H9 (cell line): ENCODE measurements around the gene DISC1. TPM values are rescaled to one million over a fixed set of nuclear protein-coding genes. Genes with fewer than 3 reads are reported as not detected.

Source experiments
- DNase-seq: peaks from one replicate; pipeline ENCODE4 v3.0.0-alpha.2; 2017
- H2AFZ ChIP-seq: one replicate; pipeline ENCODE4 v1.6.1; 2013; ENCODE audit warnings: mild to moderate bottlenecking, low read length, control low read depth, moderate library complexity
- H2AK5ac ChIP-seq: 2 replicates; pipeline ENCODE4 v1.6.1; 2013; ENCODE audit warnings: low read length, control low read depth, mixed read lengths; ENCODE audit not compliant: insufficient read length
- H2BK120ac ChIP-seq: one replicate; pipeline ENCODE4 v1.6.1; 2013; ENCODE audit warnings: low read depth, mild to moderate bottlenecking, low read length, control low read depth, inconsistent platforms; ENCODE audit not compliant: poor library complexity, severe bottlenecking
- H2BK12ac ChIP-seq: 2 replicates; pipeline ENCODE4 v1.6.1; 2013; ENCODE audit warnings: low read length, control low read depth, mixed read lengths, low read depth; ENCODE audit not compliant: insufficient read length
- H2BK15ac ChIP-seq: 2 replicates; pipeline ENCODE4 v1.6.1; 2013; ENCODE audit warnings: low read depth, low read length, control low read depth
- H2BK20ac ChIP-seq: one replicate; pipeline ENCODE4 v1.6.1; 2013; ENCODE audit warnings: low read depth, mild to moderate bottlenecking, low read length, control low read depth, inconsistent platforms; ENCODE audit not compliant: poor library complexity, severe bottlenecking
- H2BK5ac ChIP-seq: 2 replicates; pipeline ENCODE4 v1.6.1; 2013; ENCODE audit warnings: low read length, control low read depth, mixed read lengths; ENCODE audit not compliant: insufficient read length
- H3K14ac ChIP-seq: 2 replicates; pipeline ENCODE4 v1.6.1; 2013; ENCODE audit warnings: low read length, control low read depth; ENCODE audit not compliant: insufficient read depth
- H3K18ac ChIP-seq: 2 replicates; pipeline ENCODE4 v1.6.1; 2013; ENCODE audit warnings: low read depth, mild to moderate bottlenecking, mixed read lengths, low read length, control low read depth; ENCODE audit not compliant: insufficient read length
- H3K23ac ChIP-seq: 2 replicates; pipeline ENCODE4 v1.6.1; 2013; ENCODE audit warnings: low read length, control low read depth, mixed read lengths, low read depth; ENCODE audit not compliant: insufficient read length
- H3K23me2 ChIP-seq: 2 replicates; pipeline ENCODE4 v1.6.1; 2013; ENCODE audit warnings: low read depth, mild to moderate bottlenecking, mixed read lengths, low read length, control low read depth; ENCODE audit not compliant: insufficient read length, poor library complexity, severe bottlenecking
- H3K27ac ChIP-seq: 2 replicates; pipeline ENCODE4 v1.5.1; 2013; ENCODE audit warnings: low read length, control low read depth, mixed read lengths, low read depth; ENCODE audit not compliant: insufficient read length
- H3K27me3 ChIP-seq: 2 replicates; pipeline ENCODE4 v1.6.1; 2013; ENCODE audit warnings: low read length, control low read depth, inconsistent platforms; ENCODE audit not compliant: insufficient read depth
- H3K4ac ChIP-seq: 2 replicates; pipeline ENCODE4 v1.6.1; 2013; ENCODE audit warnings: low read depth, mild to moderate bottlenecking, control low read depth, inconsistent platforms, low read length, moderate library complexity
- H3K4me1 ChIP-seq: 2 replicates; pipeline ENCODE4 v1.6.1; 2013; ENCODE audit warnings: low read length, control low read depth, inconsistent platforms; ENCODE audit not compliant: insufficient read depth
- H3K4me2 ChIP-seq: 2 replicates; pipeline ENCODE4 v1.6.1; 2013; ENCODE audit warnings: low read length, control low read depth, mixed read lengths; ENCODE audit not compliant: insufficient read length, insufficient read depth
- H3K56ac ChIP-seq: 2 replicates; pipeline ENCODE4 v1.6.1; 2013; ENCODE audit warnings: low read depth, mild to moderate bottlenecking, mixed read lengths, low read length, control low read depth; ENCODE audit not compliant: insufficient read length
- H3K79me1 ChIP-seq: 2 replicates; pipeline ENCODE4 v1.6.1; 2013; ENCODE audit warnings: low read depth, mild to moderate bottlenecking, moderate library complexity, low read length, control low read depth, inconsistent platforms; ENCODE audit not compliant: insufficient read depth, poor library complexity, severe bottlenecking
- H3K79me2 ChIP-seq: 2 replicates; pipeline ENCODE4 v1.6.1; 2013; ENCODE audit warnings: low read length, control low read depth, inconsistent platforms; ENCODE audit not compliant: insufficient read depth
- H3K9ac ChIP-seq: 2 replicates; pipeline ENCODE4 v1.6.1; 2013; ENCODE audit warnings: low read length, control low read depth, mixed read lengths; ENCODE audit not compliant: insufficient read length; ENCODE audit errors: extremely low read depth
- H3K9me3 ChIP-seq: one replicate; pipeline ENCODE4 v1.6.1; 2013; ENCODE audit warnings: low read depth, low read length, inconsistent platforms; ENCODE audit not compliant: control insufficient read depth
- H3T11ph ChIP-seq: one replicate; pipeline ENCODE4 v1.6.1; 2013; ENCODE audit warnings: mild to moderate bottlenecking, low read length, control low read depth, inconsistent platforms
- H4K20me1 ChIP-seq: one replicate; pipeline ENCODE4 v1.6.1; 2013; ENCODE audit not compliant: control insufficient read depth, insufficient read length, insufficient read depth
- H4K5ac ChIP-seq: 2 replicates; pipeline ENCODE4 v1.6.1; 2013; ENCODE audit warnings: low read depth, mild to moderate bottlenecking, mixed read lengths, low read length, control low read depth; ENCODE audit not compliant: insufficient read length
- H4K8ac ChIP-seq: replicated peaks from 2 replicates; pipeline ENCODE4 v1.6.1; 2013; ENCODE audit warnings: low read length, control low read depth, mixed read lengths, low read depth; ENCODE audit not compliant: insufficient read length
- H4K91ac ChIP-seq: 2 replicates; pipeline ENCODE4 v1.6.1; 2013; ENCODE audit warnings: low read depth, mild to moderate bottlenecking, moderate library complexity, mixed read lengths, low read length, control low read depth; ENCODE audit not compliant: insufficient read length
- H3K27ac Mint-ChIP-seq, 3 experiments: 2 replicates in 2 of 3; 3 replicates in 1 of 3; pipeline ENCODE4 v1.8.0; 2020 to 2021; ENCODE audit warnings: mixed read lengths in 3 of 3, mild to moderate bottlenecking in 1 of 3, moderate library complexity in 1 of 3
- H3K27me3 Mint-ChIP-seq: 2 replicates; pipeline ENCODE4 v1.8.0; 2021; ENCODE audit warnings: low read depth, mild to moderate bottlenecking, moderate library complexity, mixed read lengths
- H3K36me3 Mint-ChIP-seq, 3 experiments: 2 replicates in 2 of 3; 3 replicates in 1 of 3; pipeline ENCODE4 v1.8.0; 2020 to 2021; ENCODE audit warnings: low read depth in 3 of 3, mixed read lengths in 3 of 3; ENCODE audit not compliant: insufficient read depth in 1 of 3
- H3K4me1 Mint-ChIP-seq, 2 experiments: 2 replicates each; pipeline ENCODE4 v1.8.0; 2020; ENCODE audit warnings: mixed read lengths in 2 of 2
- H3K4me3 Mint-ChIP-seq, 2 experiments: 2 replicates in 1 of 2; 3 replicates in 1 of 2; pipeline ENCODE4 v1.8.0; 2020 to 2021; ENCODE audit warnings: mild to moderate bottlenecking in 2 of 2, mixed read lengths in 2 of 2, moderate library complexity in 1 of 2
- H3K9me3 Mint-ChIP-seq, 2 experiments: 2 replicates in 1 of 2; 3 replicates in 1 of 2; pipeline ENCODE4 v1.8.0; 2020; ENCODE audit warnings: mild to moderate bottlenecking in 2 of 2, mixed read lengths in 2 of 2, moderate library complexity in 1 of 2
- WGBS: extraction: QIAGEN DNeasy Blood & Tissue Kit; methylation state at CpG from one replicate; pipeline ENCODE4 v1.1.7; 2013; ENCODE audit warnings: missing lambda C conversion rate, low lambda C conversion rate, mixed read lengths; ENCODE audit not compliant: insufficient read length; ENCODE audit errors: extremely low coverage; 5-methylcytosine and 5-hydroxymethylcytosine counted together
- total RNA-seq: library from RNA; stranded (reverse); gene quantifications from 2 replicates; pipeline ENCODE4 v1.2.1, GENCODE V29; 2021
- TF ChIP-seq, protein P1 (sequence below): fragments of 200-600 bp; sonication (generic); conservative IDR thresholded peaks from 3 replicates; pipeline ENCODE4 v1.8.0; 2021; ENCODE audit warnings: antibody characterized with exemption, mild to moderate bottlenecking

The DISC1 gene
- total RNA-seq, 1 experiment from 2014 or later = 2.5 TPM

DNA sequence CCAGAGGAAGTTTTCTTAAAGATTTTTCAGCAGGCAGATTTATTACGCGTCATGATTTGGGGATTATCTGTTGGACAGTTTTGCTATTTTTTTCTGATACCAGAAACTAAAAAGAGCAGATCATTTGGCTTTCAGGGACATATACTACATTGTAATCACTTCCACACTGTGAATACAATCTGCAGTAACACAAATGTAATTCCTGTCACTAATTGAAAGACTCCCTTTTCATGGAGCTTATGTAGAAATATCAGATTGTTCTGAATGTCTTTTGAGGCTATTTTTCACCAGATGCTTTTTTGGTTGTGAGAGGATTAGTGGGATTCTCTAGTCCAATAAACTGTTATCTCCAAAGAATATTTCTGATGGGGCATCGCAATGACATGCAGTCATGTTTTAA, 464.2 kb downstream of the DISC1 start:
- Mint-ChIP-seq H3K36me3 (no peaks in the 10 kb centered on the region), H3K9me3 (no peaks in the 10 kb centered on the region), H3K27ac (no peak overlapping the region), H3K4me1 (no peaks in the 10 kb centered on the region), H3K4me3 (no peak overlapping the region), H3K27me3 (no peaks in the 10 kb centered on the region; the same call in 1 of the 2 replicates)
- no peak overlapping the region for H2BK15ac ChIP-seq
- H3K27ac ChIP-seq = no peak overlapping the region
- WGBS = no CpG with 5 or more reads among the region's 3 CpGs
- no peaks in the 10 kb centered on the region for H3K4me1 ChIP-seq
- no peak overlapping the region for H3K18ac ChIP-seq
- no peak overlapping the region for H2BK120ac ChIP-seq
- DNase-seq = no peak
- no peaks in the 10 kb centered on the region for H3K79me1 ChIP-seq
- TF ChIP-seq, protein P1, sequence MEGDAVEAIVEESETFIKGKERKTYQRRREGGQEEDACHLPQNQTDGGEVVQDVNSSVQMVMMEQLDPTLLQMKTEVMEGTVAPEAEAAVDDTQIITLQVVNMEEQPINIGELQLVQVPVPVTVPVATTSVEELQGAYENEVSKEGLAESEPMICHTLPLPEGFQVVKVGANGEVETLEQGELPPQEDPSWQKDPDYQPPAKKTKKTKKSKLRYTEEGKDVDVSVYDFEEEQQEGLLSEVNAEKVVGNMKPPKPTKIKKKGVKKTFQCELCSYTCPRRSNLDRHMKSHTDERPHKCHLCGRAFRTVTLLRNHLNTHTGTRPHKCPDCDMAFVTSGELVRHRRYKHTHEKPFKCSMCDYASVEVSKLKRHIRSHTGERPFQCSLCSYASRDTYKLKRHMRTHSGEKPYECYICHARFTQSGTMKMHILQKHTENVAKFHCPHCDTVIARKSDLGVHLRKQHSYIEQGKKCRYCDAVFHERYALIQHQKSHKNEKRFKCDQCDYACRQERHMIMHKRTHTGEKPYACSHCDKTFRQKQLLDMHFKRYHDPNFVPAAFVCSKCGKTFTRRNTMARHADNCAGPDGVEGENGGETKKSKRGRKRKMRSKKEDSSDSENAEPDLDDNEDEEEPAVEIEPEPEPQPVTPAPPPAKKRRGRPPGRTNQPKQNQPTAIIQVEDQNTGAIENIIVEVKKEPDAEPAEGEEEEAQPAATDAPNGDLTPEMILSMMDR = no peak
- no peak overlapping the region for H3T11ph ChIP-seq
- H3K27me3 ChIP-seq = no peaks in the 10 kb centered on the region
- H4K20me1 ChIP-seq = no peaks in the 10 kb centered on the region
- H3K14ac ChIP-seq = no peak overlapping the region
- H3K23me2 ChIP-seq = no peaks in the 10 kb centered on the region
- no peak overlapping the region for H2AK5ac ChIP-seq
- H3K9ac ChIP-seq = no peak overlapping the region
- no peak overlapping the region for H4K8ac ChIP-seq
- no peak overlapping the region for H2BK12ac ChIP-seq
- H4K5ac ChIP-seq = no peak overlapping the region
- no peak overlapping the region for H2BK5ac ChIP-seq
- no peak overlapping the region for H3K4ac ChIP-seq
- H3K9me3 ChIP-seq = no peaks in the 10 kb centered on the region
- no peak overlapping the region for H4K91ac ChIP-seq
- no peak overlapping the region for H3K4me2 ChIP-seq
- H3K56ac ChIP-seq = no peak overlapping the region
- no peak overlapping the region for H3K23ac ChIP-seq
- H2BK20ac ChIP-seq = no peak overlapping the region
- no peak overlapping the region for H2AFZ ChIP-seq
- H3K79me2 ChIP-seq = no peaks in the 10 kb centered on the region

Other genes starting within 250 kb of the DISC1 start
- 8.0 and 8.4 TPM in 2 replicates for gene EGLN1, start 204.5 kb upstream of the DISC1 start, total RNA-seq
- gene TSNAX, start 98.1 kb upstream of the DISC1 start, total RNA-seq = 39.8 and 39.9 TPM in 2 replicates